ENCODE measurements around the gene ATF2.

Gene ATF2

DNA sequence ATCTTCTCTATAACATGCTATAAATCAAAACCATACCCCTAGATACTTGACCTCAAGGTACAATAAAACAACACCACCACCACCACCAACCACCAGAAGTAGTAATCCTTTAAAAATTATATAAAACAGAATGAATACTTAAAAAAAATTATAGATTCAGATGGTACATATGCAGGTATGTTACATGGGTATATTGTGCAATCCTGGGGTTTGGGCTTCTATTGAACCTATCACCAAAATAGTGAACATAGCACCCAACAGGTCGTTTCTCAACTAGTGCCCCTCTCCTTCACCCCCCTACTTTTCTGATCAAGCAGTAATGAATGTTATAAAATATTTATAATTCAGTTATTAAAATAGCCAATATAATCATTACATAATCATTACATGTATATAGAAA lies 91.7 kb downstream of the ATF2 start:
- DNase-seq, result no peak

DNA sequence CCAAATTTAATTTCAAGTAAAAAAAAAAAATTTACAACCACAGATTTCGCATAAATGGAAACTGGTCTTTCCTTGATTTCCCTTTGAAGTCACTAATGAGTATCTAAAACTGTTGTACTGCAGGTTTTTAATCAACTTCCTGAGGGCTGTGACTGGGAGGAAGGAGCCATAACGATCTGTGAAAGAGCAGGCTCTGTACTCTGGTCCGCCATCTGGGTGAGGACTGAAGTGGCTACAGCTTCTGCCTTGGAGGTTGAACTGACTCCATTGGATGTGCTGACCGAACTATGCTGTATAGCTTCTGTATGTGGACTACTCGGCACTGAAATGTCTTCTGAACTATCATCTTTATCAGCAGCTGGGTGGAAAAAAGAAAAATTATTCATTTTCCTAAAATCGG lies 93.5 kb downstream of the ATF2 start:
- DNase-seq, result no peak

DNA sequence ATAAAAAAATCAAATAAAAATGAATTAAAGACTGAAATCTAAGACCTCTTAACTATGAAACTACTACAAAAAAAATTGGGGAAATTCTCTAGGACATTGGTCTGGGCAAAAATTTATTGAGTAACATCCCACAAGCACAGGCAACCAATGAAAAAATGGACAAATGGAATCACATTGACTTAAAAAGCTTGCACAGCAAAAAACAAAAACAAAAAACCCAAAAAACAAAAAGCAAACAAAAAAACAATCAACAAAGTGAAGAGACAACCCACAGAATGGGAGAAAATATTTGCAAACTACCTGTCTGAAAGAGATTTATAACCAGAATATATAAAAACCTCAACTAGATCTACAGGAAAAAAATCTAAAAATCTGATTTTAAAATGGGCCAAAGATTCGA lies 99.5 kb downstream of the ATF2 start:
- no peak for DNase-seq

DNA sequence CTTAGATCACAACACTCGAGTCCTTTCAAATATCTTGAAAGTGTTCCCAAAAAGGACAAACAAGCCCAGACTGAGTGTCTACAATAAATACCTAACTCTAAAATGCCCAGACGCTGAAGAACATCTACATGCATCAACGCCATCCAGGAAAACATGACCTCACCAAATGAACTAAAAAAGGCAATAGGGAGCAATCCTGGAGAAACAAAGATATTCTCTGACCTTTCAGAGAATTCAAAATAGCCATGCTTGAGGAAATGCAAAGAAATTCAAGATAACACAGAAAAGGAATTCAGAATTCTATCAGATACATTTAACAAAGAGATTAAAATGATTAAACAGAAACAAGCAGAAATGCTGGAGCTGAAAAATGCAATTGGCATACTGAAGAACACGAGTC lies 101.6 kb downstream of the ATF2 start:
- no peak for DNase-seq

DNA sequence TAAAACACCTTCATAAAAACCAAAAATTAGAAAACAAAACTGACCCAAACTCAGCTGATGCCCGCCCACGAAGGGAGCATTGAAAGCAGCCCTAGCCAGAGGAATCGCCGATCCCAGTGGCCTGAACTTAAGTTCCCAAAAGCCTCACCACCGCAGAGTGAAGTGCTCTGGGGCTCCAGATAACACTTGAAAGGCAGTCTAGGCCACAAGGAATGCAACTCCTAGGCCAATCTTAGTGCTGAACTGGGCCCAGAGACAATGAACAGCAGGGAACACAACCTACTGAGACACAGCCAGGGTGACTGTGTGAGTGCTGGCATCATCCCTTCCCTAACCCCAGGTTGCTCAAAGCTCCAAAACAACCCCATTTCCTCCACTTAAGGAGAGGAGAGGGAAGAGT lies 103.2 kb downstream of the ATF2 start:
- no peak for DNase-seq

DNA sequence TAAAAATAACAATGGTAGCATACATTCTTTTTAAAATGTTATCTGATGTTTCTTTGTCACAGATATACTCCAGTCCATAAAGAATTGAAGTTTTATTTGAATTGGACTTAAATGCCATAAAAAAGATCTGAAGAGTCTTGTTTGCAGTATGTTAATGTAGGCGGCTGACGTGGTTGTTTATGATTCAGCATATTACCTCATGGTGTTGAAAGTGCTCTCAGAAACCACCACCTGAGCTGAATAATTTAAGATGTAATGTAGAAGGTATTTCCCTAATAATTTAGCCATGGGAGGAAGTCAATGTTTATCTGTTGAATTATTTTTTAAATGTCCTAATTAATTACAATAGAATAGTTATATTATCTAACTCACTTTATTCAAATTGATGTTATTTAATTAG lies 104.3 kb downstream of the ATF2 start:
- no peak for DNase-seq

DNA sequence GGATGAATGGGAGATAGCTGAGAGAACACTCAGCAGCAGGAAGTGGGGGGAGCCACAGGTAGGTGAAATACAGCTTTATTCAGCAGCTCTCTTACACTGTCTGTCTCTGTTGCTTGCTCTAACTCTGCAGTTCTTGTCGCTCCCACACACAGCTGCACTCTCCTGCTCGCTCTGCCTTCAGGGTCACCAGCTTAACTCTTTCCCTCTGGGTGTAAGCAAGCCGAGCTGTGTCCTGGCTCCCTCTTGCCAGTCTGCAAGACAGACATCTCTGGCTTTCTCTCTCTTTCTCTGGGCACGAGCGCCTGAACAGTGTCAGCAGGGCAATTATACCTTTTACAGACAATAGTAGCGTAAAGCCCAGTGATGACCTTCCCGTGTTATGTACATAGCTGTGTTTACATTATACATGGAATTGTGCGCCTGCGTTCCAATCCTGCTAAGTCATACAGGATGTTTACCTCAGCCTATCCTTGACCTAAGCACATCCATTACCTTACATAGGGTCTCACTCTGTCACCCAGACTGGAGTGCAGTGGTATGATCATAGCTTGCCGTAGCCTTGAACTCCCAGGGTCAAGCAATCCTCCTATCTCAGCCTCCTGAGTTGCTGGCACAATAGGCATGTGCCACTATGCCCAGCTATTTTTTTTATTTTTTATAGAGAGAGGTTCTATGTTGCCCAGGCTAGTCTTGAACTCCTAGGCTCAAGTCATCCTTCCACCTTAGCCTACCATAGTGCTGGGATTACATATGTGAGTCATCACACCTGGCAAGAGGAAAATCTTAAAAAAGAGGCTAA lies 105.0 kb downstream of the ATF2 start:
- DNase-seq, result no peak

DNA sequence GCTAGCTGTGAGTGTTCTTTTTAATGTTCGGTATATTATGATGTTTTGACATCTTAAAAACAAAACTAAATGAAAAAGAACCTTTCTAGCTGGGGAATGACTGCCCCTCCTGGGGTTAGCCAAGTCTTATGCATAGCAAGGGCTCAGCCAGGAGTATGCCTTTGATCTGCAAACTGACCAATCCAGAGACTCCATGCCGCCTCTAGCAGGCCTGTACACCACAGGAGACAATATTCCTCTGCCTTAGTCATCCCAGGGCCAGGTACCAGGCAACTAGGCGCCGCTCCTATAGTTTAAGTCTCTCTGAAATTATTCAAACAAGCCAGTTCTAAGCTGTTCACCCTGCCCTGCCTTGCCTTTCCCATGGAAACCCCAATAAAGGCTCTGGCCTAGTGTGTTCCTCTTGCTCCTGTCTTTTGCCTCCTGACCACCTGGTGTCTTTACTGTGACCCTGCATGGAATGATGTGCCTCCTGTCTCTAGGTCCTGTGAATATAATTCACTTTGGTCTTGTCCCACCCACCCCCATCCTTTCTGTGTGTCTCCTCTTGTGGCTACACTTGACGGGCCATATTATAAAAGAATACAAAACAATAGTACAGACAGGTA lies 110.8 kb downstream of the ATF2 start:
- no peak for DNase-seq

DNA sequence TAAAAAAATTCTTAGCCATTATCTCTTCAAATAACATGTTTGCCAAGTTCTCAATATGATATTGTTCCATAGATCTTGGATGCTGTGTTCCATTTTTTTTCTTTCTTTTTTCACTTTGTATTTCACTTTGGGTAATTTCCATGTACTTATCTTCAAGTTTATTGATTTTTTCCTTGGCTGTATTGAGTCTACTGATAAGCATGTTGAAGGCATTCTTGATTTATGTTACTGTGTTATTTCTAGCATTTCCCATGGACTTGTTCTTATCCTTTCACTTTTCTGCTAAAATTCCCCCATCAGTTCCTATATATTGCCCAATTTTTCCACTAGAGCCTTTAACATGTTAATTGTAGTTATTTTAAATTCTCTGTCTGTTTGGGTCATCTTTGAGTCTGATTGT lies 112.0 kb downstream of the ATF2 start:
- DNase-seq, result no peak

DNA sequence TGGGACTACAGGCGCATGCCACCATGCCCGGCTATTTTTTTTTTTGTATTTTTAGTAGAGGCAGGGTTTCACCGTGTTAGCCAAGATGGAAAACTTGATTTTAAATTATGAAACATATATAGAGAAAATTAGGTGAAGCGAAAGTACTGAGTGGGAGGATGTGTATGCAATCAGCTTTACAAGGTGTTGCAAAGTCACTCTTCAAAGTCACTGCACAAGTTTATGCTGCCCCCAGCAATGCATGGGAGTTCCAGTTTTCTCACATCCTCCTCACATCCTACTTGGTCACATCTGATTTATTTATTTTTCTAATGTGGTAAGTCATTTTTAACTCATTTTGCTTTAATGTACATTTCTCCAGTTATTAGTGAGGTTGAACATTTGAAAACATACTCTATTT lies 113.7 kb downstream of the ATF2 start:
- DNase-seq, result no peak

DNA sequence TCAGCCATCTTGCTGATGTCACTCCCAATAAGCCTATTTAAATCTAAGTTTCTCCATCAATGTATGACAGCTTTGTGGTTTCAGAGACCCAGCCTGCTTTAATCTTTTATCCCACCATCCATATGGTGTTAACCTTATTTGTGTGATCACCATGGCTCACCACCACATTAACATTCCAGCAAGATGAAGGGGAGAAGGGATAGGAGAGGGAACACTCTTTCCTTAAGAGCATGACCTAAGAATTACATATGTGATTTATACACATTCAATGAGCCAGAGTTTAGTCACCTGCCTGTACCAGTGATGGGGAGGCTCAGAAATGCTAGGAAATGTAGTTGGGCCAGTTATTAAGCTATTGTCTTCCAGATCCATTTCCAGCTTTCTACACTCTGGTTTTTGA lies 118.3 kb downstream of the ATF2 start:
- no peak for DNase-seq

DNA sequence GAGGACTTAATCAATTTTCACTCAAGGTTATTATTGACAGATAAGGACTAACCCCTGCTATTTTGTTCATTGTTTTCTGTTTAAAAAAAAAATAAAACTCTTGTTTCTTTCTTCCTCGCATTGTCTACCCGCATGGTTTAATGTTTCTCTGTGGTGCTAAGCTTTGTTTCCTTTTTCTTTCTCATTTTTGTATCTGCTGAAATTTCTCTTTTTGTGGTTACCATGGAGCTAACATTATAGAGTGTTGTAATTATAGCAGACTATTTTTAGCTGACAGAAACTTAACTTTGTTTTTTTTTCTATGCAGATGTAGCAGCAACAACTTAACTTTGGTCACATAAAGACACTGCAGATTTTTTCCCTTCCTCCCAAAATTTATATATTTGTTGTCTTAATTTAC lies 119.7 kb downstream of the ATF2 start:
- DNase-seq, result no peak

DNA sequence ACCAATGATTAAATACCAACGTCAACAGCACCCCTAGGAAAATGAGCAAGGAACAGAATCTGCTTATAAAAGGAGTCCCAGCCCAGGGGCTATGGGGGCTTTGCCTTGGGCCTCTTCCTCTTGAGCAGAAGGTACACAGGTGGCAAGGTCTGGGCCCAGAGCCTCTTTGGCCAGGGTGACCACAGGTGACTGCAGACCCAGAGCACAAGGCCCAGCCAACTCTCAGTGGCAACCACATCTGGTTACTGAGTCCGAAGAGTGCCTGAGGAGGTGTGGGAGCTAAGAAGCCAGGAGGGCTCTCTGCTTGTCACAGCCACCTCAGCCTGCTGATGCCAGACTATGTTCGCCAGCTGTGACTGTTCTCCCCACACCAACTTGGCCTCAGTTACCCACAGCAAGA lies 128.5 kb downstream of the ATF2 start:
- DNase-seq, result no peak

DNA sequence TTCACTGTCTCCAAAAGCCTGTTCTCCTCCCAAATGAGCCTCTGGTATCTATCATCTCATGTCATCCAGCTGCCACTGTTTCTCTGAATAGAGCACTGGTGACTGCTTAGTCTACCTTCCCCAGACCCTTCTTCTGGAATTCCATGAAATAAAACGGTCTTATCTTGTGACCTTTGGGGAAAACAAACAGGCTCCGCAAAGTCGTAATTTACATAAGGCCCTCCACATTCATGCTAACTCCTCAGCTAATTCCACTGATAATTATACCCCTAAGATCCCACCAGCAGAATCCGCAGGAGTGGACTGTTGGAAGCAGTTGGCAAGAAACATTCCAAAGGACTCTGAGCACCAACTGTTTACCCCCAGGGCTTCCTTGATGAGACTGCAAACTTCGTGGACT lies 129.0 kb downstream of the ATF2 start:
- DNase-seq, result no peak

DNA sequence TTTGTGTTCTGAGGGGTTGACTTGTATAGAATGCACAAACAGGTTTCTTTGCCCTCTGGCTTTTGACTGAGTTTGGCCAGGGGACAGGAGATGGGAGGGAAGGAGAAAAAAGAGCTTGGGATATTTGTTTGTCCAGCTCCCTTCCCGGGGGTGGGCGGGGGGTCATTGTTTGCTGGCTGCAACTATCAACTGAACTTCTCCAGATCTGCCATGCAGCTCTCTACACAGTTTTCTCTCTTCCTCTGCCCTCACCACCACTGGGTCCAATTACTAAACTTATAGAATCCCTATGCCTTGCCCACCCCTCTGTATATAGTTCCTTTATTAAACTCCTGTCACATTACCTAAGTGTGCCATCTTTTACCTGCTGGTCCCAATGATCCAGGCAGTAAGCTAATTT lies 130.1 kb downstream of the ATF2 start:
- no peak for DNase-seq

DNA sequence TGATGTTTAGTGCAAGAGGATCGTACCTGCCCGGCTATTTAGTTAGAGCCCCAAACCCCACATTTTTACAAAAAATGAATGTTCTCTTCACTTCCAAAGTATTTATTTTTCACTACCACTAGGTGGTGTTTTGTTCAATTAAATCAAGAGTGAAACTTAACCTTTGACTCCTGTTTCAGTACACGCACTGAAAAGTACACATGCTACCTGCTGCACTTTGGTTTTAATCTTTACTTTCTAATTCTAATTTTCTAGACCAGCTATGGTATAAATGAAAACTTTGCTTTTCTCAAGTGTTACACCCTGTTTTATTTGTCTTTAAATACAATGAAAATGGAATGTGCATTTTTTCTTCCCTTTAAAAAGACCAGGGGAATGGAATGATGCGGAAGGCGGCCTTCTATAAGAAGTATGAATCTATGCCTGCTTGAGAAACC lies 131.4 kb downstream of the ATF2 start:
- DNase-seq, result no peak

DNA sequence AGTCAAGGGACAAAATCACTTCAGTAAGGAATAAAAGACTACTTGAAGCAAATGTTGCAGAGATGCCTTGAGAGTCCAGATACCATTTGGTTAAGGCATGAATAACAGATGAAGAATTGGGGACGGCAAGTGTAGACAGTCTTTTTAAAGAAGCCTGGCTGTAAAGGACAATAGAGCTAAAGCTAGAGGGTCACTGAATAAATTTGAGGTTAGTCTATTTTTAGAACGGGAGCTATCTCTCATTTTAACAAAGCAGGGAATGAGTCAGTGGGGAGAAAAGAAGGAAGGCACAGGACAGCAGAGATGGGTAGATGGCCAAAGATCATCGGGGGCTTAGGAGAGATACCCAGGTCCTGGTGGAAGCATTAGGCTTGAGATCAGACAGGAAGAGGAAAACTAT lies 132.2 kb downstream of the ATF2 start:
- no peak for DNase-seq

DNA sequence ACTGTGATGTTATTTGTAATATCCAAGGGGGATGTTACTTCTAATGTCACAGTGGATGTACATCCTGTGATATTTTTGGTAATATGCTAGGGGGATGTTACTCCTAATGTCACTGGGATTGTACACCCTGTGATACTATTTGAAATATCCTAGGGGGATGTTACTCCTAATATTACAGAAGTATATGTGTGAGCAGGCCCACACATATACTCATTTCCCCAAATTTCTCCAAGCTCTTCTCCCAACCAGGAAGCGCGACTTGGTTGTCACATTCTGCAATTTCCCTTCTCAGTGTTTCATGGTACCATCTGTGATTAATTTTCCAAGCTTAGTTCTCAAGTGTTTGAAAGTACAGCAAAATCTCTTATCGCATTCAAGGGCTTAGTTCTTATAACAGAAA lies 133.3 kb downstream of the ATF2 start:
- no peak for DNase-seq

DNA sequence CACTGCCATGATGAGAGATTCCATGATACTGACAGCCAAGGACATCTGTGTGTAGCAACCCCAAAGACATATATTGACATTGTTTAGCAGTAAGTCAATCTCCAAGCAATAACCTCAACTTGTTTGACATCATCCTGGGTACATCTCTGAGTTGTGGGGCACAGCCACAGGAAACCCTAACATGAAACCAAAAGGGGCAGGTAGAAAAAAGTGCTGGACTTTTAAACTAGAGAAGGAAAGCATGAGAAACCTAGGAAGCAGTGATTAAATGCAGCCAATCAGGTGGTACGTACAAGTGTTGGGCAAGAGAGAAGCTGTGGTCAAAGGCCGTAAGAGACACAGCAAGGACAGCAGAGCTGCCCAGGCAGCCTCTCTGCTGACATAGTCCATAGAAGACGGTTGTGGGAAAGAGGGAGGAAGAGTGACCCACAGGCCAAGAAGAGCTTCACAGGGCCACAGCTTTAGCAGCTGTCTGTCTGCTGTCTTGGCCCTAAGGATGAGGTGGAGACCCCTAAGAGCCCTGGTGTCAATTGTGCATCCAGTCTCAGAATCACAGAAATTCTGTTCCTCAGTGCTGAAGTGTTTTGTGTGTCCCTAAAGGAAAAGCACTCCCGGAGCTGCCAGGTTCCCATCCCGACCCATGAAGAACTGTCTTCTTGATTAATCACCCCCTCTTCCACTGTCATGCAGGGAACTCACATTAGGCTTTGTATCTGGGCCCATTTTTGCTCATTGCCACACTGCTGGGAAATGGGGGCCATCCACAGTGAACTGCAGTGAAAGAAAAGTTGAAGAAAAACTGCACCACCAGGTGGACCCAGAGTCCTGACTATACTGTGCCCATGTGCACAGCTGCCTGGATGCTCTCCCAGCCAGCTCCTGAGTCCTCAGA lies 137.4 kb downstream of the ATF2 start:
- DNase-seq, result peak; percentile 15

DNA sequence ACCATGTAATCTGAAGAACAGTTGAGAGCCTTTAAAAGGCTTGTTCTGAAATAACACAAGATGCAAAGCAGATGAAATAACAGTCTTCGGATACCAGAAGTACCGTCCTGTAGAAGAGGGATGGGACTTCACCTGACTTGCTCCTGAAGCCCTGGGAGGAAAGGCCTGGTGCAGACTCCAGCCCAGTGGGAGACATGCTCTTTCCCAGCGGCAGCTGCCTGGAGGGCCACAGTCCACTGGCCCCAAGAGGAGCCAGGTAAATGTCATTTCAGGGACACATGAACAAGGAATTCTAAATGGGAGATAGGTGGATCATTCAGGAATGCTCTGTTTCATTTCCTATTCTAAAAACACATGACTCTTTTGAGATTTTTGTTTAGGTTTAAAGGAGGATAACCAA lies 140.2 kb downstream of the ATF2 start:
- no peak for DNase-seq

DNA sequence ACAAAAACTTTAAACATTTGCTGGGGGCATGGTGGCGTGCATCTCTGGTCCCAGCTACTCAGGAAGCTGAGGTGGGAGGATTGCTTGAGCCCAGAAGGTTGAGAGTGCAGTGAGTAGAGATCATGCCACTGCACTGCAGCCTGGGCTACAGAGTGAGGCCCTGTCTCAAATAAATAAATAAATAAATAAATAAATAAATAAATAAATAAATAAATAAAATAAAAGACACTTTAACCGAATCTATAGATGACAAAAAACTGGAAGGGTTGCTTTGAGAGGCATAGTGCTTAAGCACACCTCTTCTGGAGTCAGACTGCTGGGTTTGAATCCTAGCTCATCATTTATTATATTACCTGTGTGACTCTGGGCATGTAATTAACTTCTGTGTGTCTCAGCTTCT lies 141.6 kb downstream of the ATF2 start:
- DNase-seq, result no peak

DNA sequence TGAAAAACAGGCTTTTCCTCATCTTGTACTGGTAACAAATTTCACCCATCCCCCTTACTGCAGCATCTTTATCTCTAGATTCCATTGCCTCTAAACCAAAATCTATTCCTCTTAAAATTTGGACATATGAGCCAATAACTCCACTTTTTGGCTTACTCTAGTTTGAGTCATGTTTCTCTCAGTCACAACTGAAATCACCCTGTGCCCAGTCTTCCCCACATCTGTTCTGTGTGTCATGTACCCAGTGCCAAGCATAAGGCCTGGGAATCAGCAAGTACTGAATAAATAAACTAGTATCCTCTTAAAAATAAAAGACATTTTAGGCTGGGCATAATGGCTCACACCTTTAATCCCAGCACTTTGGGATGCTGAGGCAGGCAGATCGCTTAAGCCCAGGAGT lies 142.1 kb downstream of the ATF2 start:
- DNase-seq, result no peak

DNA sequence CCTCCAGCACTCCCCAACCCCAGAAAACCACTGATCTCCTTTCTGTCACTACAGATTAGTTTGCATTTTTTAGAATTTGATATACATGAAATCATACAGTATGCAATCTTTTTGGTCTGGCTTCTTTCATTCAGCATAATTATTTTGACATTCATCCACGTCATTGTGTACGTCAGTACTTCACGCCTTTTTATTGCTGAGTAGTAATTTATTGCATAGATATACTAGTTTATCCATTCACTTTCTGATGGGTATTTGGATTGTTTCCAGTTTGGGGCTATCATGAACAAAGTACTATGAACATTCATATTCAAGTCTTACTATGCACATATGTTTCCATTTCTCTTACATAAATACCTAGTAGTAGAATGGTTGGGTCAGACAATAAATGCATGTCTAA lies 142.8 kb downstream of the ATF2 start:
- no peak for DNase-seq

DNA sequence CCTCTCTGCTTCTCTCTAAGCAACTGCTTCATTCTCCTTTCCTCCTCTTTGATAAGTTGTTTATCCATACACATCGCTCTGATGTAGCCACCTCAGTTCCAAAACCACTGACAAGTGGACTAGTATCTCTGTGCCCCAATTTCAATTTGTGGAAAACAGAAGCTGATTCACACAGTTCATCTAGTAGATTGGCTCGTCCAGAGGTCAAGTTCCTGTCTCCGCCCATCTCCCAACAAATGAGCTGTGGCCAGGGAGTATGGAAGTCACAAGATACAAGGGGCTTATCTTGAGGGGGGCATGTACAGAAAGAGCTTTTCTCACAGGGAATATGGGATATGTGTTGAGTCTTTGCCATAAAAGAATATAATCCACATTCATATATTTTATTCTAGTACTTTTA lies 145.1 kb downstream of the ATF2 start:
- no peak for DNase-seq

Data from stimulated activated CD4-positive, alpha-beta T cell treated with anti-CD3 and anti-CD28 coated beads, Interleukin-15, amount 100 ng/mL, for 24 hours (primary cell).